Loucy (cell line): Measurements from ENCODE around the gene ZNF385B.

Experiments used
- H2AFZ ChIP-seq: fragments of 200-600 bp; sonication (generic); 2 replicates; pipeline ENCODE4 v1.6.0; 2016; ENCODE audit warnings: antibody characterized with exemption, mild to moderate bottlenecking, low read length, moderate library complexity
- H3F3A ChIP-seq: fragments of 200-600 bp; 2 replicates; pipeline ENCODE4 v1.6.0; 2016; ENCODE audit warnings: antibody characterized with exemption, low read depth, mild to moderate bottlenecking
- H3K27me3 ChIP-seq: fragments of 200-600 bp; sonication (generic); 2 replicates; pipeline ENCODE4 v1.6.1; 2014; ENCODE audit warnings: low read length, mild to moderate bottlenecking; ENCODE audit not compliant: insufficient read depth, poor library complexity, severe bottlenecking
- H3K36me3 ChIP-seq: fragments of 200-600 bp; sonication (generic); 2 replicates; pipeline ENCODE4 v1.6.1; 2016; ENCODE audit warnings: low read length; ENCODE audit not compliant: insufficient read depth
- H3K4me1 ChIP-seq: fragments of 200-600 bp; sonication (generic); 2 replicates; pipeline ENCODE4 v1.5.1; 2014; ENCODE audit warnings: low read length, mild to moderate bottlenecking; ENCODE audit not compliant: insufficient read depth, poor library complexity, severe bottlenecking
- H3K4me2 ChIP-seq: fragments of 200-600 bp; sonication (generic); 2 replicates; pipeline ENCODE4 v1.6.0; 2014; ENCODE audit warnings: antibody characterized with exemption, low read length, low read depth, mild to moderate bottlenecking; ENCODE audit not compliant: poor library complexity, severe bottlenecking
- H3K4me3 ChIP-seq: fragments of 200-600 bp; sonication (generic); 2 replicates; pipeline ENCODE4 v1.5.1; 2014; ENCODE audit warnings: low read length, mild to moderate bottlenecking, mixed read lengths; ENCODE audit not compliant: poor library complexity, severe bottlenecking
- H3K79me2 ChIP-seq: fragments of 200-600 bp; sonication (generic); 2 replicates; pipeline ENCODE4 v1.6.1; 2014; ENCODE audit warnings: low read length; ENCODE audit not compliant: insufficient read depth
- H3K9ac ChIP-seq: fragments of 200-600 bp; sonication (generic); 2 replicates; pipeline ENCODE4 v1.6.0; 2014; ENCODE audit warnings: mild to moderate bottlenecking, low read depth, low read length, moderate library complexity; ENCODE audit not compliant: poor library complexity, severe bottlenecking
- H3K9me2 ChIP-seq: fragments of 200-600 bp; sonication (generic); replicated peaks from 2 replicates; pipeline ENCODE4 v1.6.1; 2016; ENCODE audit warnings: low read depth, low read length, mixed read lengths
- H3K9me3 ChIP-seq: fragments of 200-600 bp; sonication (generic); 2 replicates; pipeline ENCODE4 v1.6.1; 2014; ENCODE audit warnings: mild to moderate bottlenecking, antibody characterized with exemption, low read length, low read depth; ENCODE audit not compliant: insufficient read depth
- H4K20me1 ChIP-seq: fragments of 200-600 bp; sonication (generic); 2 replicates; pipeline ENCODE4 v1.6.0; 2014; ENCODE audit warnings: antibody characterized with exemption, low read length, mild to moderate bottlenecking; ENCODE audit not compliant: insufficient read depth, poor library complexity, severe bottlenecking
- CTCF ChIP-seq: fragments of 200-600 bp; sonication (generic); conservative IDR thresholded peaks from 2 replicates; pipeline ENCODE4 v1.5.1; 2014; ENCODE audit warnings: mild to moderate bottlenecking, antibody characterized with exemption, low read length
- EZH2phosphoT487 ChIP-seq: fragments of 200-600 bp; IDR thresholded peaks from 2 replicates; pipeline ENCODE4 v1.6.1; 2018; ENCODE audit warnings: antibody characterized with exemption, mild to moderate bottlenecking, moderate library complexity, borderline replicate concordance

The ZNF385B gene

DNA sequence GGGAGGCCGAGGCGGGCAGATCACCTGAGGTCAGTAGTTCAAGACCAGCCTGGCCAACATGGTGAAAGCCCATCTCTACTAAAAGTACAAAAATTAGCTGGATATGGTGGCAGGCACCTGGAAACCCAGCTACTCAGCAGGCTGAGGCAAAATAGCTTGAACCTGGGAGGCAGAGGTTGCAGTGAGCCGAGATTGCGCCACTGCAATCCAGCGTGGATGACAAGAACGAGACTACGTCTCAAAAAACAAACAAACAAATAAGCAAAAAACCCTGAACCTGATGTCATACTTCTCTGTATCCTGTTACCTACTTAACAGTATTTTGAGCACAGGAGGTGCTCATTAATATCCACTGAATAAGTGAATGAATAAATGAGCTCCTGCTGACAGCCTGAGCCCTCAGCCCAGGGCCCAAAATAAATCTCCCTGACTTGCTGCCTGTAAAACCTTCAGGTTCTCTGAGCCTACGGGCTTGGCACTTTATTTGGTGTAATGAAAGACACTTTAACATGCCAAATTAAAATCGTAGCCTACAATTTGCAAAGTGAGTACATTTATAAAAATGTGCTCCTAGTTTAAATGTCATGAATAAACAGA, 215.1 kb downstream of the ZNF385B start:
- H3F3A ChIP-seq, result no peaks in the 10 kb centered on the region
- H3K9me2 ChIP-seq, result no peaks in the 10 kb centered on the region
- no peaks in the 10 kb centered on the region for H3K79me2 ChIP-seq
- no peaks in the 10 kb centered on the region for H3K36me3 ChIP-seq
- no peak overlapping the region for H3K4me2 ChIP-seq
- TF ChIP-seq EZH2phosphoT487 (no peak), CTCF (no peak)
- H3K27me3 ChIP-seq, result no peaks in the 10 kb centered on the region
- H3K9ac ChIP-seq, result no peak overlapping the region
- H2AFZ ChIP-seq, result no peak overlapping the region
- no peak overlapping the region for H3K4me3 ChIP-seq
- no peaks in the 10 kb centered on the region for H3K4me1 ChIP-seq
- H4K20me1 ChIP-seq, result no peaks in the 10 kb centered on the region
- H3K9me3 ChIP-seq, result no peaks in the 10 kb centered on the region

- Histone ChIP-seq H3F3A (no peaks in the 10 kb centered on the region), H3K9me2 (no peaks in the 10 kb centered on the region), H3K79me2 (no peaks in the 10 kb centered on the region), H3K9me3 (no peaks in the 10 kb centered on the region), H3K4me2 (no peak overlapping the region), H3K36me3 (no peaks in the 10 kb centered on the region), H3K4me1 (no peaks in the 10 kb centered on the region), H4K20me1 (no peaks in the 10 kb centered on the region), H3K9ac (no peak overlapping the region), H2AFZ (no peak overlapping the region), H3K4me3 (no peak overlapping the region), H3K27me3 (no peaks in the 10 kb centered on the region)
- no peak for TF ChIP-seq EZH2phosphoT487
- no peak for TF ChIP-seq CTCF
These were observed 216.4 kb downstream of the ZNF385B start for GRCh38 chr2:179645047-179645446.

GRCh38 chr2:179642462-179642861, 218.9 kb downstream of the ZNF385B start:
- no peaks in the 10 kb centered on the region for H3K36me3 ChIP-seq
- no peaks in the 10 kb centered on the region for H3K9me2 ChIP-seq
- H3K4me2 ChIP-seq, result no peak overlapping the region
- no peaks in the 10 kb centered on the region for H3K4me1 ChIP-seq
- no peak overlapping the region for H2AFZ ChIP-seq
- no peak overlapping the region for H3K4me3 ChIP-seq
- no peak overlapping the region for H3K9ac ChIP-seq
- no peaks in the 10 kb centered on the region for H4K20me1 ChIP-seq
- H3F3A ChIP-seq, result no peaks in the 10 kb centered on the region
- H3K79me2 ChIP-seq, result no peaks in the 10 kb centered on the region
- H3K9me3 ChIP-seq, result no peaks in the 10 kb centered on the region
- no peaks in the 10 kb centered on the region for H3K27me3 ChIP-seq
- TF ChIP-seq CTCF (no peak), EZH2phosphoT487 (no peak)
